WERI-Rb-1 (cell line): ENCODE data around the gene RPS6KA4.

Experiments
- DNase-seq: peaks from one replicate; pipeline ENCODE4 v3.0.0-alpha.2; 2020
- H3K27ac ChIP-seq: fragments of 250-450 bp; sonication (Bioruptor Pico); 2 replicates; pipeline ENCODE4 v1.5.1; 2020; ENCODE audit warnings: mild to moderate bottlenecking, moderate library complexity
- H3K27me3 ChIP-seq: fragments of 250-450 bp; sonication (Bioruptor Pico); 2 replicates; pipeline ENCODE4 v1.5.1; 2021; ENCODE audit warnings: mild to moderate bottlenecking, low read depth, moderate library complexity; ENCODE audit not compliant: insufficient read depth, severe bottlenecking
- H3K36me3 ChIP-seq: fragments of 250-450 bp; sonication (Bioruptor Pico); 2 replicates; pipeline ENCODE4 v1.5.1; 2020; ENCODE audit warnings: mild to moderate bottlenecking, moderate library complexity
- H3K4me3 ChIP-seq: 2 replicates; pipeline ENCODE4 v1.5.1; 2011; ENCODE audit warnings: low read depth, mild to moderate bottlenecking, control low read depth, low read length
- H3K9me3 ChIP-seq: fragments of 250-450 bp; sonication (Bioruptor Pico); 2 replicates; pipeline ENCODE4 v1.5.1; 2021; ENCODE audit warnings: mild to moderate bottlenecking, moderate library complexity; ENCODE audit not compliant: severe bottlenecking
- TF ChIP-seq, protein P1 (sequence below): IDR thresholded peaks from 2 replicates; pipeline ENCODE4 v1.5.1; 2011; ENCODE audit warnings: low read depth, mild to moderate bottlenecking, control low read depth, inconsistent platforms, low read length

The RPS6KA4 gene

DNA sequence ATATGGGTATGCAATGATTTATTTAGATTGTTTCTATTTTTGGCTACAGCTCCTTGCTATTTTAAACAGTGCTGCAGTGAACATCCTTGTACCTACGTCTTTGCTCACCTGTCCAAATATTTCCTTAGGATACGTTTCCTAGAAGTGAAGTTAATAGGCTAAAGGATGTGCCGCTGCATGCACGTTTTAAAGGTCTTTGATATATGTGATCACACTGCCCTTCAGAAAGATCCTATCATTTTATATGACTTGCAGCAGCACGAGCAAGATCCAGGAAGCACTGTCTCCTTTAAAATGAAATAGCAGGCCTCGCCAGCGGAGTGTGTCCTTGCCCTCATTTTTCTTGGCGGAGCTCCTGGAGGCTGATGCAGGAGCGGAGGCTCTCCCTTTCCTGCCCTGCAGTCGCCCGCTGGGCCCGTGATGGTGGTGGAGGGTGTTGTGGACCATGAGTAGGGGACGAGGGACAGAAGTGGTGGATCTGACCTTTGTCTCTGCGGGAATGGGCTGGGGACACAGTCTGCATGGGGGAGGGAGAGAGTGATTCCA lies 19.4 kb downstream of the RPS6KA4 start:
- Histone ChIP-seq H3K4me3 (no peak overlapping the region), H3K36me3 (no peaks in the 10 kb centered on the region), H3K27ac (no peak overlapping the region), H3K27me3 (no peaks in the 10 kb centered on the region), H3K9me3 (peaks cover 2% of the 10 kb centered on the region)
- TF ChIP-seq, protein P1, sequence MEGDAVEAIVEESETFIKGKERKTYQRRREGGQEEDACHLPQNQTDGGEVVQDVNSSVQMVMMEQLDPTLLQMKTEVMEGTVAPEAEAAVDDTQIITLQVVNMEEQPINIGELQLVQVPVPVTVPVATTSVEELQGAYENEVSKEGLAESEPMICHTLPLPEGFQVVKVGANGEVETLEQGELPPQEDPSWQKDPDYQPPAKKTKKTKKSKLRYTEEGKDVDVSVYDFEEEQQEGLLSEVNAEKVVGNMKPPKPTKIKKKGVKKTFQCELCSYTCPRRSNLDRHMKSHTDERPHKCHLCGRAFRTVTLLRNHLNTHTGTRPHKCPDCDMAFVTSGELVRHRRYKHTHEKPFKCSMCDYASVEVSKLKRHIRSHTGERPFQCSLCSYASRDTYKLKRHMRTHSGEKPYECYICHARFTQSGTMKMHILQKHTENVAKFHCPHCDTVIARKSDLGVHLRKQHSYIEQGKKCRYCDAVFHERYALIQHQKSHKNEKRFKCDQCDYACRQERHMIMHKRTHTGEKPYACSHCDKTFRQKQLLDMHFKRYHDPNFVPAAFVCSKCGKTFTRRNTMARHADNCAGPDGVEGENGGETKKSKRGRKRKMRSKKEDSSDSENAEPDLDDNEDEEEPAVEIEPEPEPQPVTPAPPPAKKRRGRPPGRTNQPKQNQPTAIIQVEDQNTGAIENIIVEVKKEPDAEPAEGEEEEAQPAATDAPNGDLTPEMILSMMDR: no peak
- no peak for DNase-seq

GRCh38 chr11:64379160-64379559 lies 20.2 kb downstream of the RPS6KA4 start:
- H3K9me3 ChIP-seq: peaks cover 2% of the 10 kb centered on the region
- DNase-seq: no peak
- no peak overlapping the region for H3K4me3 ChIP-seq
- H3K27me3 ChIP-seq: no peaks in the 10 kb centered on the region
- no peaks in the 10 kb centered on the region for H3K36me3 ChIP-seq
- H3K27ac ChIP-seq: no peak overlapping the region
- TF ChIP-seq, protein P1: no peak

DNA sequence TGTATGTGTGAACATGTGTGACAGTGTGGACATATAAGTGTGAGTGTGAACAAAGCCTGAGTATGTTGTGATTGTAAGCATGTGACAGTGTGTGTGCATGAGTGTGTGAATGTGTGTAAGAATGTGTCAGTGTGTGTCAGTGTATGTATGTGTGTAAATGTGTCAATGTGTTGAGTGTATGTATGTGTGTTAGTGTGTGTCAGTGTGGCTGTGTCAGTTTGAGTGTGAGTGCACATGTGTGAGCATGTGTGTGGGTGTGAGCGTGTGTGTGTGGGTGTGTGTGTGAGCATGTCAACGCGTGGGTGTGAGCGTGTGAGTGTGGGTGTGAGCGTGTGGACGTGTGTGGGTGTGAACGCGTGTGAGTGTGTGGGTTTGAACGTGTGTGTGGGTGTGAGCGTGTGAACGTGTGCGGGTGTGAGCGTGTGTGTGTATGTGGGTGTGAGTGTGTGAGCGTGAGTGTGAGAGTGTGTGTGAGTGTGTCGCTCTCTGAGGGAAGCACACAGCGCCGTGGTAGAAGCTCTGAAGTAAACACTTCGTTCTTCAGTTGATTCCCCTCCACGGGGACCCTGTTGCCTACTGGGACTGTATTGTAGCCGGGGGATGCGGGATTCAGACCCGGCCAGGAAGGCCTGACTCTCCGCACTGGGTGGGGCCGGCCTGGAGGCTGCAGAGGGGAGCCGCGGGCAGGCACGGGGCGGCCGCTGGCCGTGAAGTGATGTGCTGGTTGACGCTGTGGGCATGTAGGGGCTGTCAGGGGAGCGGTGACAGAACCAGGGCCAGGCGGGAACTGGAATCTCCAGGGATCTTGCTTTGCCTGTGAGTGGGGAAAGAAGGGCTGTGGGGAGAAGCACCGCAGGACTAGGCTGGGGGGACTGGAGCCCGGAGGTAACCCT lies 21.1 kb downstream of the RPS6KA4 start:
- H3K27ac ChIP-seq: no peak overlapping the region
- H3K27me3 ChIP-seq: no peaks in the 10 kb centered on the region
- no peak for DNase-seq
- H3K4me3 ChIP-seq: no peak overlapping the region
- TF ChIP-seq, protein P1: no peak
- H3K9me3 ChIP-seq: peaks cover 2% of the 10 kb centered on the region
- H3K36me3 ChIP-seq: no peaks in the 10 kb centered on the region

GRCh38 chr11:64381350-64381749 lies 22.4 kb downstream of the RPS6KA4 start:
- no peak for DNase-seq
- Histone ChIP-seq H3K4me3 (no peak overlapping the region), H3K27me3 (no peaks in the 10 kb centered on the region), H3K27ac (no peak overlapping the region), H3K9me3 (peaks cover 2% of the 10 kb centered on the region), H3K36me3 (no peaks in the 10 kb centered on the region)
- TF ChIP-seq, protein P1: 0 out of 2 replicates have a peak, but pooled peaks have one; percentile 4

DNA sequence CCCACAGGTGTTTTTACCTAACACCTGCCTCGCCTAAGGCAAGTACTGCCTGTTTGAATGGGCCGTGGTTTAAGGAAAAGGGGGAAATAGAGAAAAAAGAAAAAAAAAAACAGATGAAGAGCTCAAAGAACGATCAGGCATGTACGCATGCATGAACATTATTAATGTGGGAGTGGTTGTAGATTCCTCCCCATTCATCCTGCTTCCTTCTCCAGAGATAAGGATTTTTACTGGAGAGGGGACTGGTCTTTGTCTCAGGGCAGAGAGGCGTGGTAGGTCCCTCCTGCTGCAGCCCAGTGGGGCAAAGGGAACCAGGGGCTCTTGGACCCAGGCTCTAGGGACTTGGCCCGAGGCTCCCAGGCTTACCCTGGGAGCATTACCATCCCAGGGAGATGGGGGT lies 23.1 kb downstream of the RPS6KA4 start:
- Histone ChIP-seq H3K9me3 (peaks cover 2% of the 10 kb centered on the region), H3K27me3 (no peaks in the 10 kb centered on the region), H3K27ac (no peak overlapping the region), H3K4me3 (no peak overlapping the region), H3K36me3 (no peaks in the 10 kb centered on the region)
- DNase-seq: no peak
- TF ChIP-seq, protein P1: no peak
